Activated CD8-positive, alpha-beta memory T cell treated with anti-CD3 and anti-CD28 coated beads for 4 hours (primary cell): Measurements from ENCODE around the gene ENOX1.

Source experiments
- DNase-seq, 2 donors: peaks; one replicate each; pipeline ENCODE4 v3.0.0-alpha.2; 2020; ENCODE audit warnings: low read depth in 2 of 2

Gene ENOX1

GRCh38 chr13:43289470-43290255, 497.1 kb downstream of the ENOX1 start:
- no peak for DNase-seq

GRCh38 chr13:43286751-43287150, 500.0 kb downstream of the ENOX1 start:
- DNase-seq: no peak

- no peak for DNase-seq
These were observed 500.7 kb downstream of the ENOX1 start for GRCh38 chr13:43285933-43286597.

GRCh38 chr13:43284162-43284561, 502.6 kb downstream of the ENOX1 start:
- DNase-seq: no peak

GRCh38 chr13:43279696-43280095, 507.1 kb downstream of the ENOX1 start:
- DNase-seq: no peak

- no peak for DNase-seq
These were observed 508.6 kb downstream of the ENOX1 start for GRCh38 chr13:43278127-43278526.

- DNase-seq: no peak
These were observed 509.6 kb downstream of the ENOX1 start for GRCh38 chr13:43277142-43277541.

- DNase-seq: no peak
These were observed 511.9 kb downstream of the ENOX1 start for GRCh38 chr13:43274881-43275280.

- DNase-seq: no peak
These were observed 513.4 kb downstream of the ENOX1 start for GRCh38 chr13:43273362-43273761.

- no peak for DNase-seq
These were observed 513.9 kb downstream of the ENOX1 start for GRCh38 chr13:43272851-43273250.

GRCh38 chr13:43271152-43271551, 515.6 kb downstream of the ENOX1 start:
- DNase-seq: no peak

- DNase-seq: no peak
These were observed 516.5 kb downstream of the ENOX1 start for GRCh38 chr13:43270130-43270830.

- DNase-seq: no peak
These were observed 517.7 kb downstream of the ENOX1 start for GRCh38 chr13:43269037-43269481.

GRCh38 chr13:43268632-43269031, 518.1 kb downstream of the ENOX1 start:
- no peak for DNase-seq

- DNase-seq: no peak
These were observed 518.9 kb downstream of the ENOX1 start for GRCh38 chr13:43267916-43268315.

- DNase-seq: no peak
These were observed 519.7 kb downstream of the ENOX1 start for GRCh38 chr13:43266936-43267615.

GRCh38 chr13:43265028-43265427, 521.7 kb downstream of the ENOX1 start:
- no peak for DNase-seq

GRCh38 chr13:43264458-43264857, 522.3 kb downstream of the ENOX1 start:
- DNase-seq: no peak

- DNase-seq: no peak
These were observed 523.7 kb downstream of the ENOX1 start for GRCh38 chr13:43263047-43263446.

GRCh38 chr13:43260999-43261398, 525.8 kb downstream of the ENOX1 start:
- DNase-seq: no peak

- DNase-seq: no peak
These were observed 528.0 kb downstream of the ENOX1 start for GRCh38 chr13:43258771-43259170.

- no peak for DNase-seq
These were observed 529.0 kb downstream of the ENOX1 start for GRCh38 chr13:43257765-43258164.
